NCI-H1930 (cell line): ENCODE data around the gene DMAC2.
"Not testable (repeated sequence)": the region's sequence is repeated elsewhere in the genome, so short reads cannot be mapped to it uniquely, and the experiment has no call there.

ENCODE experiments used
- DNase-seq, 2 experiments: peaks; one replicate each; lab custom pipeline; 2025; lab: John Stamatoyannopoulos, UW

Gene DMAC2

GRCh38 chr19:41439441-41440222 lies at the start of gene DMAC2:
Gene DMAC2 (minus strand): TSS chr19:41439912. CDS start chr19:41439899, 13 bp downstream.
- DNase-seq = peak; percentile 99

DNA sequence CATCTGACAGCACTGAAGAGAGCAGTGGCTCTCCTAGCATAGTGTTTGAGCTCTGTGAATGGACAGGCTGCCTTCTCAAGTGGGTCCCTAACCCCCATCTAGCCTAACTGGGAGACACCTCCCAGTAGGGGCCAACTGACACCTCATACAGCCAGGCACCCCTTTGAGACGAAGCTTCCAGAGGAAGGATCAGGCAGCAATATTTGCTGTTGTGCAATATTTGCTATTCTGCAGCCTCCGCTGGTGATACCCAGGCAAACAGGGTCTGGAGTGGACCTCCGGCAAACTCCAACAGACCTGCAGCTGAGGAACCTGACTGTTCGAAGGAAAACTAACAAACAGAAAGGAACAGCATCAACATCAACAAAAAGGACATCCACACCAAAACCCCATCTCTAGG lies 47.2 kb upstream of the DMAC2 start:
- not testable (repeated sequence) for DNase-seq

DNA sequence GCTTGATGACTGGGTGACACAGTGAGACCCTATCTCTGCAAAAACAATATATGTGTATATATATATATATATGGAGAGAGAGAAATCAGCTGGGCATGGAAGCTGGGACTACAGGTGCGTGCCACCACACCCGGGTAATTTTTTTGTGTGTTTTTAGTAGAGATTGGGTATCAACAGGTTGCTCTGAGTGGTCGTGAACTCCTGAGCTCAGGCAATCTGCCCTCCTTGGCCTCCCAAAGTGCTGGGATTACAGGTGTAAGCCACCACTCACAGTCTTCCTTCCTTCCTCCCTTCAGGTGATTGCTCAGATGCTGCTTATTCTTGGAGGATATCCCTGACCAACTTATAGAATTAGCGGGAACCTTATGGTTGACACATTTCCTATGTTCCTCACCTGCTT lies 45.1 kb upstream of the DMAC2 start:
- DNase-seq = no peak

GRCh38 chr19:41480336-41480735 lies 40.6 kb upstream of the DMAC2 start:
- peak; percentile 15 to 30 for DNase-seq

GRCh38 chr19:41479757-41480191 lies 40.1 kb upstream of the DMAC2 start:
- peak in 1 of 2 experiments; percentile 44 for DNase-seq

- DNase-seq = no peak
Observed at GRCh38 chr19:41478875-41479756, 39.4 kb upstream of the DMAC2 start.

DNA sequence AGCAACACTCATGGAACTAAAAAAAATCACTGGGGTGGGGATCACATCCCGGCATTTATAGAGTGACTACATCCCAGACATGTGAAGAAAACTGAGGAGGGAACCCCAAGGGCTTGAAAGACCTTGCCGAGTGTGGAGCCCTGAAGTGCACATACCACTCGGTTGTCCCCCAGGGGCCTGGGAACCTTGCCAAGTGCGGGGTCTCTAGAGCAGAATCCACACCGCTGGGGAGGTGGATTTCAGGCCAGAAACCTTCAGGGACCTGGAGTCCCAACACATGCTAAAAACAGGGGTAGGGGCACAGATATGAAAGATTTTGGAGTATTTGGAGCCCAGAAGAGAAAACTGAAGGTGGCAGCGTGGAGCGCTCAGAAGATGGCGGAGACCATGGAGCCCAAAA lies 38.5 kb upstream of the DMAC2 start:
- DNase-seq = no peak

DNA sequence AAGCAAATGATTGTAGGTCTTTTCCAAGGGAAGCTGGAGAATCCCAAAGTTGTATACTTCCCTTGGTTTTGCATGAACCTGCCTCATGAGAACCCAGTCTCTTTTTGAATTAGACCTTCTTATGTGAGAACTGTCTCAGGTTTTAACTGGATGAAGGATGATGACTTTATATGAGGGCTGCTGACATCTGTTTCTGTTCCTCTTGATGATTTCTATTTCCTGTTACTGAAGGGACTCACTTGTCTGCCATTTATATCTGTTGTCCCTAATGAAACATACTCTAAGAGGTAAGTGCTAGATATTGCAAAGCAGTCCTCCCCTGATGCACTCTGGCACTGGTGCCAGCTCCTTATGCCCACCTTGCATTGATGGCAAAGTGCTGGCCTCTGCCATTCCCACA lies 36.9 kb upstream of the DMAC2 start:
- DNase-seq = no peak

DNA sequence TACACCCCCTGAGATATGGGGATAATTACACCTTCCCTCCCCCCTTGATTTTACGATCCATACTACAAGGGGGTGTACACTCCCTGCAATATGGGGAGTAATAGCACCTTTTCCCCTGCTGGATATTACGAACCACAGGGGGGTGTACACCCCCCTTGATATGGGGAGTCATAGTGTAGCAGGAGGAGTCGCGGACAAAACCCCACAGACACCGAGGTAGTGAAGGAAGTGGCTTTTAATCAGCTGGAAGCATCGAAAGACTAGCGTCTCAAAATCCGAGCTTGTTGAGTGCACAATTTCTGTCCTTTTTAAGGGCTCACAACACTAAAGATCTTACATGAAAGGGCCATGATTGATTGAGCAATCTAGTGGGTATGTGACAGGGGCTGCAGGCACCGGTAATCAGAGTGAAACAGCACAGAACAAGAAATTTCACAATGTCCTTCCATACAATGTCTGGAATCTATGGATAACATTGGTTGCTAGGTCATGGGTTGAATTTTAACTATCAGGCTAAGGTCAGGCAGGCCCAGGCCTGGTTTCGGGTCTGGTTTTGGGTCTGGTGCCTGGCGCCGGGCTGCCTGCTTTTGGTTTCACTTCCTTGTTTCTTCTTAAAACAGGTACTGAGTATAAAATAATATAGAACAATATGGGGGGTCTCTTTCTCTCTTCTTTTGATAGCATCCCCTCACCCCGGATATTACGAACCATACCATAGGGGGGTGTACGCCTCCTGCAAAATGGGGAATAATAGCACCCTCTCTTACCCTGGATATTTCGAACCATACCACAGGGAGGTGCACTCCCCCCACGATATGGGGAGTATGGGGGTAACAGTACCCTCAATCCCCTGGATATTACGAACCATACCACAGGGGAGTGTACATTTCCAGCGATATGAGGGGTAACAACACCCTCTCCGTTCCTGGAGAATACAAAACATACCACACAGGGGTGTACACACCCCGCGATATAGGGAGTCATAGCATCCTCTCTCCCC lies 23.8 kb upstream of the DMAC2 start:
- not testable (repeated sequence) for DNase-seq

GRCh38 chr19:41462497-41462896 lies 22.8 kb upstream of the DMAC2 start:
- DNase-seq = no peak

- DNase-seq = no peak
Observed at GRCh38 chr19:41457241-41457640, 17.5 kb upstream of the DMAC2 start.

- DNase-seq = no peak
Observed at GRCh38 chr19:41456342-41456918, 16.7 kb upstream of the DMAC2 start.

- no peak for DNase-seq
Observed at GRCh38 chr19:41455936-41456335, 16.2 kb upstream of the DMAC2 start.

DNA sequence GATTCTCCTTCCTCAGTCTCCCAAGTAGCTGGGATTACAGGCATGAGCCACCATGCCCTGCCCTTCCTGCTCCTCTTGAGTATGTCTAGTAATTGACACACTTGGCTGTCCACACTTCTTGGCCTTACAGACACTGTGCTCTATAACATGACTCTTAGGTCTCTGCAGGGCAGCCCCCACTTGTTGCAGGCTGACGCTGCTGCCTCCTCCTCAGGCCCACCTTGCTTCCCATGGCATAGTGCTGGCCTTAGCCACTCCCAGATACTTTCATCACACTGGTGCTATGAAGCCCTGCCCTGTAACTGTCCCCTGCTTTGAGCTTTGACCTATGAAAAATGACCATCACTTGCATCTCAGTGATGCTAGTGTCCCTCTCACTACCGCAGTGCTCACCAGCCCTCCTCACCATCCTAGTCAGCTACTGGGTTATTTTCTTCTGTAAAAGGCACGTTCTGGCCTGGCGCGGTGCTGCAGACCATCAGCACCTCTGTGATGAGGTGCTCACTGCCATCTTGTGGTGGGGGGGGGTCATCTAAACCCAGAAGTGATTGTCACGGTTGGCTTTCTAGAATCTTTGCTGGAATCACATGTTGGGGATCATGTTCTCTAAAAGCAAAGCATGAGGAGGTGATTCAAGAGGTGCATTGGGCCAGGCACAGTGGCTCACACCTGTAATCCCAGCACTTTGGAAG lies 13.0 kb upstream of the DMAC2 start:
- DNase-seq = no peak

DNA sequence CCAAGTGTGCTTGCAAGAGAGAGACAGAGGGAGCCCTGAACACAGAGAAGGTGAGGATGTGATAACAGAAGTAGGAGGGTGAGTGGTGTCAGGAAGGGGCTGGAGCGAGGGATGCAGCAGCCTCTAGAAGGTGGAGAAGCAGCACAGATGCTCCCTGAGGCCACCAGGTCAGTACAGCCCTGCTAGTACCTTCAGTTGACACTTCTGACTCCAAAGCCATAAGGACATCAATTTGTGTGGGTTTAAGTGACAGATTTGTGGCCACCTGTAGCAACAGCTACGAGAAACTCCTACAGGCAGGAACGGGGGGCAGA lies 10.1 kb upstream of the DMAC2 start:
- no peak for DNase-seq

DNA sequence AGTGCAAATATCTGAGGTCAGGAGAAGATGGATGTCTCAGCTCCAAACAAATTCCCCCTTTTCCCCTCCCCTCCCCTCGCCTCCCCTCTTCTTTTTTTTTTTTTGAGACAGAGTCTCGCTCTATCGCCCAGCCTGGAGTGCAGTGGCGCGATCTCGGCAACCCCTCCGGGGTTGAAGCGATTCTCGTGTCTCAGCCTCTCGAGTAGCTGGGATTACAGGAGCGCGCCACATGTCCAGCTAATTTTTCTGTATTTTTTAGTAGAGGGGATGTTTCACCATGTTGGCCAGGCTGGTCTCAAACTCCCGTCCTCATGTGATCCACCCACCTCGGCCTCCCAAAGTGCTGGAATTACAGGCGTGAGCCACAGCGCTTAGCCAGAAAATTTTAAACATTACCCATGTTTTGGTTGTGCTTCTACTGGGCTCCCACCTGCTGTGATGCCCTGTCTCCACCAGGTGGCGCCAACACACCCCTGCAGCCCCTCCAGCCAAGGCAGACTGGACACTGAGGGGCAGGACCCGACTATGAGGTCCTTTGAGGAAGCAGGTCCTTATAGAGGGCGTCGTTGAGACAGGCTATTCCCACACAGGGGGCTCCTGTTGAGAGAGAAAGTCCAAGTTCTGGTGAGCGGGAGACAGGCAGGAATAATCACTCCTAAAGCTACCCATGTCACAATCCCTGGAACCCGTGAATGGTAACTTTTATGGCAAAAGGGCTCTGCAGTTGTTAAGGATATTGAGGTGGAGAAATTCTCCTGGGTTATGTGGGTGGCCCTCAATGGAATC lies 9.6 kb upstream of the DMAC2 start:
- peak; percentile 69 to 76 for DNase-seq

- no peak for DNase-seq
Observed at GRCh38 chr19:41447732-41448332, 8.1 kb upstream of the DMAC2 start.

- DNase-seq = no peak
Observed at GRCh38 chr19:41445575-41445974, 5.9 kb upstream of the DMAC2 start.

- DNase-seq = no peak
Observed at GRCh38 chr19:41443813-41444455, 4.2 kb upstream of the DMAC2 start.
